Muscle of leg (tissue), 11 donors: Measurements from ENCODE around the gene TMEM25. TPM values are rescaled to one million over a fixed set of nuclear protein-coding genes. Genes with fewer than 3 reads are reported as not detected.

Source experiments
- DNase-seq: peaks from one replicate; pipeline ENCODE4 v3.0.0; 2013
- H3K27ac ChIP-seq: one replicate; pipeline ENCODE4 v1.5.1; 2013; ENCODE audit warnings: mild to moderate bottlenecking, low read length, control low read depth
- H3K27me3 ChIP-seq: one replicate; pipeline ENCODE4 v1.6.1; 2013; ENCODE audit warnings: low read length; ENCODE audit not compliant: control insufficient read depth, insufficient read depth
- H3K36me3 ChIP-seq: one replicate; pipeline ENCODE4 v1.6.1; 2013; ENCODE audit warnings: low read length; ENCODE audit not compliant: control insufficient read depth, insufficient read depth
- H3K4me1 ChIP-seq: one replicate; pipeline ENCODE4 v1.6.1; 2013; ENCODE audit warnings: low read length; ENCODE audit not compliant: control insufficient read depth, insufficient read depth
- H3K4me3 ChIP-seq: one replicate; pipeline ENCODE4 v1.5.1; 2013; ENCODE audit warnings: low read length, control low read depth
- H3K9me3 ChIP-seq: replicated peaks from 2 replicates; pipeline ENCODE4 v1.6.1; 2013; ENCODE audit warnings: low read depth, low read length; ENCODE audit not compliant: control insufficient read depth
- WGBS: methylation state at CpG from one replicate; pipeline ENCODE4 v1.1.5; 2013; ENCODE audit warnings: missing lambda C conversion rate; ENCODE audit not compliant: insufficient coverage; 5-methylcytosine and 5-hydroxymethylcytosine counted together
- polyA plus RNA-seq, 8 donors: library from polyadenylated mRNA; unstranded; fragments of 120-200 nt; gene quantifications; one replicate each; pipeline versions ENCODE4 v1.2.1 to v1.2.3, GENCODE V29; 2013; ENCODE audit warnings: inconsistent platforms in 1 of 8, low replicate concordance in 1 of 8; ENCODE audit not compliant: insufficient read length in 8 of 8, insufficient read depth in 1 of 8
- total RNA-seq: library from RNA; stranded (reverse); fragments of 120-200 nt; gene quantifications from one replicate; pipeline ENCODE4 v1.2.4, GENCODE V29; 2013

The TMEM25 gene
- total and polyA plus RNA-seq, 9 donors, result 14.2 to 22.0 (median 16.1) TPM

- peak; percentile 51 for DNase-seq
- H3K27me3 ChIP-seq, result peaks cover 2% of the 10 kb centered on the region
- WGBS, result 3% methylated on average over 30 of the region's 31 CpGs
- H3K4me1 ChIP-seq, result peaks cover 30% of the 10 kb centered on the region
- H3K9me3 ChIP-seq, result no peaks in the 10 kb centered on the region
- peak overlapping the region; percentile 67 for H3K4me3 ChIP-seq
- peaks cover 18% of the 10 kb centered on the region for H3K36me3 ChIP-seq
- peak overlapping the region; percentile 76 for H3K27ac ChIP-seq
Observed at GRCh38 chr11:118530180-118530682, 761 bp upstream of the TMEM25 start.

- peaks cover 2% of the 10 kb centered on the region for H3K27me3 ChIP-seq
- peak overlapping the region; percentile 3 for H3K27ac ChIP-seq
- no peak for DNase-seq
- no peaks in the 10 kb centered on the region for H3K9me3 ChIP-seq
- peaks cover 20% of the 10 kb centered on the region for H3K36me3 ChIP-seq
- H3K4me3 ChIP-seq, result peak overlapping the region; percentile 67
- WGBS, result 14% methylated on average over 9 of the region's 12 CpGs
- peaks cover 27% of the 10 kb centered on the region for H3K4me1 ChIP-seq
Observed at GRCh38 chr11:118531597-118532084, 649 bp downstream of the TMEM25 start.

GRCh38 chr11:118532091-118532490 is 1.1 kb downstream of the TMEM25 start:
- 84% methylated on average over 8 of the region's 10 CpGs for WGBS
- Histone ChIP-seq H3K36me3 (peaks cover 20% of the 10 kb centered on the region), H3K9me3 (no peaks in the 10 kb centered on the region), H3K4me1 (peaks cover 27% of the 10 kb centered on the region), H3K27ac (peak overlapping the region; percentile 3), H3K4me3 (no peak overlapping the region), H3K27me3 (peaks cover 2% of the 10 kb centered on the region)
- no peak for DNase-seq

GRCh38 chr11:118532852-118533768 is 2.1 kb downstream of the TMEM25 start:
- Histone ChIP-seq H3K4me1 (peaks cover 23% of the 10 kb centered on the region), H3K27ac (no peak overlapping the region), H3K27me3 (peaks cover 2% of the 10 kb centered on the region), H3K4me3 (no peak overlapping the region), H3K36me3 (peaks cover 16% of the 10 kb centered on the region), H3K9me3 (no peaks in the 10 kb centered on the region)
- whole genome bisulfite sequencing, result 90% methylated on average over 18 of the region's 19 CpGs
- no peak for DNase-seq

- Histone ChIP-seq H3K27me3 (peaks cover 2% of the 10 kb centered on the region), H3K36me3 (peaks cover 16% of the 10 kb centered on the region), H3K27ac (peak overlapping the region; percentile 13), H3K4me3 (no peak overlapping the region), H3K4me1 (peaks cover 20% of the 10 kb centered on the region), H3K9me3 (no peaks in the 10 kb centered on the region)
- DNase-seq, result no peak
- 66% methylated on average over 24 of the region's 27 CpGs for WGBS
Observed at GRCh38 chr11:118533769-118534729, 3.1 kb downstream of the TMEM25 start.

- Histone ChIP-seq H3K27ac (no peak overlapping the region), H3K27me3 (no peaks in the 10 kb centered on the region), H3K36me3 (peaks cover 16% of the 10 kb centered on the region), H3K4me1 (peaks cover 11% of the 10 kb centered on the region), H3K9me3 (no peaks in the 10 kb centered on the region), H3K4me3 (no peak overlapping the region)
- 20% methylated on average over 1 of the region's 9 CpGs for WGBS
- DNase-seq, result no peak
Observed at GRCh38 chr11:118535261-118535660, 4.3 kb downstream of the TMEM25 start.

GRCh38 chr11:118536726-118537125 is 5.7 kb downstream of the TMEM25 start:
- Histone ChIP-seq H3K4me1 (peaks cover 4% of the 10 kb centered on the region), H3K27ac (no peak overlapping the region), H3K27me3 (no peaks in the 10 kb centered on the region), H3K4me3 (no peak overlapping the region), H3K36me3 (peaks cover 19% of the 10 kb centered on the region), H3K9me3 (no peaks in the 10 kb centered on the region)
- no peak for DNase-seq
- 92% methylated on average over 2 of the region's 5 CpGs for WGBS

- Histone ChIP-seq H3K27ac (no peak overlapping the region), H3K4me1 (no peaks in the 10 kb centered on the region), H3K9me3 (no peaks in the 10 kb centered on the region), H3K36me3 (peaks cover 24% of the 10 kb centered on the region), H3K4me3 (no peak overlapping the region), H3K27me3 (no peaks in the 10 kb centered on the region)
- DNase-seq, result no peak
- no CpG with 5 or more reads among the region's 6 CpGs for WGBS
Observed at GRCh38 chr11:118537409-118537980, 6.5 kb downstream of the TMEM25 start.

GRCh38 chr11:118544010-118544646 is 13.1 kb downstream of the TMEM25 start:
- Histone ChIP-seq H3K4me1 (no peaks in the 10 kb centered on the region), H3K36me3 (peaks cover 39% of the 10 kb centered on the region), H3K27ac (no peak overlapping the region), H3K9me3 (no peaks in the 10 kb centered on the region), H3K4me3 (no peak overlapping the region), H3K27me3 (no peaks in the 10 kb centered on the region)
- 95% methylated on average over 3 of the region's 8 CpGs for WGBS
- DNase-seq, result no peak
